Karpas-422 (cell line): ENCODE measurements around the gene ATXN7. TPM values are rescaled to one million over a fixed set of nuclear protein-coding genes. Genes with fewer than 3 reads are reported as not detected.

Experiments
- DNase-seq: peaks from one replicate; pipeline ENCODE4 v3.0.0-alpha.2; 2015
- H2AFZ ChIP-seq: fragments of 200-600 bp; sonication (generic); 2 replicates; pipeline ENCODE4 v1.6.1; 2014; ENCODE audit warnings: antibody characterized with exemption, low read length, mixed read lengths
- H3K27ac ChIP-seq: fragments of 200-600 bp; sonication (generic); 2 replicates; pipeline ENCODE4 v1.5.1; 2014; ENCODE audit warnings: mild to moderate bottlenecking, low read length, moderate library complexity
- H3K27me3 ChIP-seq: fragments of 200-600 bp; sonication (generic); 2 replicates; pipeline ENCODE4 v1.6.1; 2014; ENCODE audit warnings: low read length, mixed read lengths
- H3K36me3 ChIP-seq: fragments of 200-600 bp; sonication (generic); 2 replicates; pipeline ENCODE4 v1.6.1; 2014; ENCODE audit warnings: low read length, mixed read lengths; ENCODE audit not compliant: insufficient read depth
- H3K4me1 ChIP-seq: fragments of 200-600 bp; sonication (generic); 2 replicates; pipeline ENCODE4 v1.6.1; 2014; ENCODE audit warnings: mild to moderate bottlenecking, low read length, mixed read lengths
- H3K4me2 ChIP-seq: fragments of 200-600 bp; sonication (generic); 2 replicates; pipeline ENCODE4 v1.6.1; 2014; ENCODE audit warnings: low read length, low read depth, mild to moderate bottlenecking; ENCODE audit not compliant: poor library complexity, severe bottlenecking
- H3K4me3 ChIP-seq: fragments of 200-600 bp; sonication (generic); 2 replicates; pipeline ENCODE4 v1.5.1; 2014; ENCODE audit warnings: mild to moderate bottlenecking, antibody characterized with exemption, low read length, mixed read lengths
- H3K79me2 ChIP-seq: fragments of 200-600 bp; sonication (generic); 2 replicates; pipeline ENCODE4 v1.6.1; 2014; ENCODE audit warnings: mild to moderate bottlenecking, low read length, mixed read lengths
- H3K9ac ChIP-seq: fragments of 200-600 bp; sonication (generic); 2 replicates; pipeline ENCODE4 v1.6.0; 2014; ENCODE audit warnings: low read length
- H3K9me2 ChIP-seq: fragments of 200-600 bp; sonication (generic), shearing (Covaris generic); replicated peaks from 2 replicates; pipeline ENCODE4 v1.6.0; 2014; ENCODE audit warnings: mild to moderate bottlenecking, low read length, moderate library complexity; ENCODE audit not compliant: insufficient read depth
- H3K9me3 ChIP-seq: fragments of 300-700, 200-600 bp; sonication (generic); 2 replicates; pipeline ENCODE4 v1.6.1; 2014; ENCODE audit warnings: low read length, mixed read lengths
- H4K20me1 ChIP-seq: fragments of 200-600 bp; sonication (generic); 2 replicates; pipeline ENCODE4 v1.6.1; 2014; ENCODE audit warnings: mild to moderate bottlenecking, antibody characterized with exemption, low read length, low read depth; ENCODE audit not compliant: insufficient read depth
- total RNA-seq: library from RNA; depleted of rRNA; stranded (reverse); fragments of >200 nt; shearing (Covaris generic); gene quantifications from 2 replicates; pipeline ENCODE4 v1.2.3, GENCODE V29; 2014; ENCODE audit warnings: low replicate concordance

Gene ATXN7
- total RNA-seq, 1 experiment from 2014 or later, result 33.6 TPM

DNA sequence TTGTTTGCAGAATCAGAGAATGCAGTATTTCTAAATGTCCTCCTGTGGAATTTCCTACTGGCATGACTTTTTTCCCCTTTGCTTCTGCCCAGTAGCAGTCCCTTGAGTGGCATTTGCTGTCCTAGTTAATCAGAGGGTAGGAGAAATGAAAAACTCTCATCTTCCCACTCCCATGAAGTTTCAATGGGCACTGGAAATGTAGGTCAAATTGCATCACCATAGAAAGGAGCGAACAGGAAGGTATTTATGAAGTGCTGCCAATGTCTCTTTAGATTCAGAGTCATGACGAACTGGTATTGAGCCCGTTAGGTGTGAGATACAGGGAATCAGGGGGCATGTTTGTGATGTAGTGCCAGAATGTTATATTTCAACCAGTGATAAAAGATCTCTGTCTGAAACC, 23.2 kb downstream of the ATXN7 start:
- Histone ChIP-seq H3K36me3 (no peaks in the 10 kb centered on the region), H3K4me2 (no peak overlapping the region), H4K20me1 (0 out of 2 replicates have a peak, but pooled peaks cover 7% of the 10 kb centered on the region), H3K9me3 (no peaks in the 10 kb centered on the region), H3K4me3 (no peak overlapping the region), H3K79me2 (peaks cover 97% of the 10 kb centered on the region), H3K9ac (no peak overlapping the region), H3K27ac (no peak overlapping the region), H3K27me3 (no peaks in the 10 kb centered on the region), H3K4me1 (peaks cover 19% of the 10 kb centered on the region), H3K9me2 (no peaks in the 10 kb centered on the region), H2AFZ (no peak overlapping the region)
- DNase-seq, result no peak

DNA sequence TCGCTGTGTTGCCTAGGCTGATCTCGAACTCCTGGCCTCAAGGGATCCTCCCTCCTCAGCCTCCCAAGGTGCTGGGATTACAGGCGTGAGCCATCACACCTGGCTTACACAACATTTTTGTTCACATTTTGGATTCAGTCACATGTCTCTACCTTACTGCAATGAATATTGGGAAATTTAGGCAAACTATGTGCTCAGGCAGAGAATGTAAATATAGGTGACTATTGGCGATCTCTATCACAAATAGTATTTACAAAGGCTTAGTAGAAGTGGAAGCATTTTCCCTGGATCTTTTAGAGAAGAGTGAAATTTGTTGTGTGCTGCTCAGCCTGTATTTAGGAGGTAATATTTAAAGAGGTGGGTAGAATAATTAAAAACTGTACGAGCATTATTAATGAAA, 27.9 kb downstream of the ATXN7 start:
- Histone ChIP-seq H3K27ac (no peak overlapping the region), H3K9ac (no peak overlapping the region), H3K9me2 (no peaks in the 10 kb centered on the region), H4K20me1 (no peaks in the 10 kb centered on the region), H3K4me1 (peaks cover 27% of the 10 kb centered on the region), H3K27me3 (no peaks in the 10 kb centered on the region), H3K4me2 (no peak overlapping the region), H3K4me3 (no peak overlapping the region), H3K9me3 (no peaks in the 10 kb centered on the region), H3K36me3 (no peaks in the 10 kb centered on the region), H2AFZ (no peak overlapping the region), H3K79me2 (peaks cover 97% of the 10 kb centered on the region)
- DNase-seq, result no peak

- Histone ChIP-seq H3K27me3 (no peaks in the 10 kb centered on the region), H3K4me2 (no peak overlapping the region), H3K9me3 (no peaks in the 10 kb centered on the region), H3K4me3 (no peak overlapping the region), H3K36me3 (peaks cover 4% of the 10 kb centered on the region), H3K9me2 (no peaks in the 10 kb centered on the region), H3K79me2 (peaks cover 98% of the 10 kb centered on the region), H4K20me1 (no peaks in the 10 kb centered on the region), H3K27ac (no peak overlapping the region), H3K9ac (no peak overlapping the region), H3K4me1 (peaks cover 27% of the 10 kb centered on the region), H2AFZ (no peak overlapping the region)
- DNase-seq, result no peak
These were observed 29.2 kb downstream of the ATXN7 start for GRCh38 chr3:63892773-63893352.

DNA sequence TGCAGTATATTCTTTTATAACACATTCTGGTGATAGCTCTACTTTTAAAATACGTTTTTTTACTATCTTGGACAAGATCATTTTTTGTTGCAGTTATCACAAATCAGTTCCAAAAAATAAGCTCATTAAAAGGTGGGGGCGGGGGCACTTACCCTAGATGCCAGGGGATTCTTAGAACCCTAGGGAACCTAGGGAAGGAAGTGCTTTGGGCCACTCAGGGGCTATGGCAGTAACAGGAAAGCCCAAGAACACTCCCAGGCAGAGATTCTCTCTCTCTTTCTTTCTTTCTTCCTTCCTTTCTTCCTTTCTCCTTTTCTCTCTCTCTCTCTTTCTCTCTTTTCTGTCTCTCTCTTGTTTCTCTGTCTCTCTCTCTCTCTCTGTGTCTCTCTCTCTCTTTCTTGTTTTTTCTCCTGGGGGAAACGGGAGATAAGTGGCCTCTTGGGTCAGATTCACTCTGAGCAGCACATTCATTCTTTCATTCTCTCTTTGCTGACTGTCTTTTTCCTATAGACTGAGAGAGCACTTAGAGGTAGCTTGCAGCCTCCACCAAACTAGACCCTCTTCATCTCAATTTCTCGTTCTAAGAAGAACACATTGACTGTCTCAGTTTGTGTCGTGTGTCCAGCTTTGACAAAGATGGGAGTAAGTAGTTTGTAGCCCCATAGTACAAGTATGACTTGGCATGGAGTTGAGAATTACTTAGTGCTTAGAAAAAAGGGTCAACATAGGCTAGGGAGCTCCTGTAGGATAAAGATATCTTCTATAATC, 31.9 kb downstream of the ATXN7 start:
- H3K4me1 ChIP-seq, result peaks cover 18% of the 10 kb centered on the region
- H3K36me3 ChIP-seq, result peaks cover 25% of the 10 kb centered on the region
- peaks cover 96% of the 10 kb centered on the region for H3K79me2 ChIP-seq
- H3K4me3 ChIP-seq, result no peak overlapping the region
- H3K27me3 ChIP-seq, result no peaks in the 10 kb centered on the region
- H3K9ac ChIP-seq, result no peak overlapping the region
- H3K9me2 ChIP-seq, result no peaks in the 10 kb centered on the region
- no peak overlapping the region for H2AFZ ChIP-seq
- H3K9me3 ChIP-seq, result no peaks in the 10 kb centered on the region
- no peaks in the 10 kb centered on the region for H4K20me1 ChIP-seq
- no peak overlapping the region for H3K27ac ChIP-seq
- no peak for DNase-seq
- H3K4me2 ChIP-seq, result no peak overlapping the region

DNA sequence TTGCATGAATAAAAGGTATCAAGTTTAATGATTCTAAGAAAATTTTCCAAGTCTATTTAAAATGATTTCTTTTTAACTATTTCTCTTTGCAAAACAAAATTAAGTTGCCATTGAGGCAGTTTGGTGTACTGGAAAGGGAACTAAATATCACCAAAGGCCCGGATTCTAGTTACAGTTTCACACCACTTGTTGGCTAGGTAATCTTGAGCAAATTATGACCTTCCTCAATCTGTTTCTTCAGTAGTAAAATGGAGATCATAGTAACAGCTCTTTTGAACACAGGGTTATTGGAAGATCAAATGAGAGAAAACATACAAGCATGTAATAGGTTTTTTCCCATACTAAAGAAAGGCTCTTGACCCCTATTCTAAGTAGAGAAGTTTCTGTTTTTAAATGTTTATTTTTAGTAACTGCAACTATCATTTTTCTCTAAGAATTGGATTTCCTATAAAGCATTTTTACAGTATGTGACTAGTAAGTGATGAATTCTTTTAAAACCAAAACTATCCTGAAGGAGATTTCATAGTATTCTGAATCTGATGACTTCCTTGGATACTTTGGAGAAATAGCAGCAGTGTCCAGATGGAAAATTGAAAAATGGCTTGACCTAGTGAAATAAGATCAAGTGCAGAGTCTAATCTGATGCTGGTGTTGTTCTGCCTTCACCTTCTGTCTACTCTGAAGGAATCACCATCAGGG, 32.8 kb downstream of the ATXN7 start:
- no peaks in the 10 kb centered on the region for H3K9me2 ChIP-seq
- H3K27ac ChIP-seq, result no peak overlapping the region
- no peaks in the 10 kb centered on the region for H4K20me1 ChIP-seq
- H2AFZ ChIP-seq, result no peak overlapping the region
- H3K36me3 ChIP-seq, result peaks cover 34% of the 10 kb centered on the region
- H3K79me2 ChIP-seq, result peaks cover 97% of the 10 kb centered on the region
- no peak overlapping the region for H3K4me2 ChIP-seq
- no peak overlapping the region for H3K4me3 ChIP-seq
- DNase-seq, result no peak
- H3K4me1 ChIP-seq, result peaks cover 18% of the 10 kb centered on the region
- H3K9me3 ChIP-seq, result no peaks in the 10 kb centered on the region
- H3K9ac ChIP-seq, result no peak overlapping the region
- H3K27me3 ChIP-seq, result no peaks in the 10 kb centered on the region

DNA sequence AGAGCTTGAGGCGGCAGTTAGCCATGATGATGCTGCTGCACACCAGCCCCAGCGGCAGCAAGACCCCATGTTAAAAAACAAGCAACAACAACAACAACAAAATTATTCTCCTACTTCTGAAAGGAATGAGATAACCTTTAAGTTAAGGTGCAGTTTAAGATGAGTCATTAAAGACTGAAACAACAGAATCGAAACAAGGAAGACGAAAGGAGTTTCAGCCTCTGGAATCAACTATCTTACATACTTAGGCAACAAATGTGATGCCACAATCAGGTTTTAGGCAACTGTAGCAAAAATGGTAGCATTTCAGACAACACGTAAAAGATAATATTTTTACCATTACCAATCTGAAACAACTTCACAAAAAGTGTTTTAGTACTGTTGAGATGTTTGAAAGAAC, 36.3 kb downstream of the ATXN7 start:
- no peaks in the 10 kb centered on the region for H3K9me2 ChIP-seq
- H3K36me3 ChIP-seq, result peaks cover 40% of the 10 kb centered on the region
- no peak overlapping the region for H3K9ac ChIP-seq
- no peak overlapping the region for H3K27ac ChIP-seq
- H2AFZ ChIP-seq, result no peak overlapping the region
- DNase-seq, result no peak
- peaks cover 15% of the 10 kb centered on the region for H3K4me1 ChIP-seq
- H3K9me3 ChIP-seq, result no peaks in the 10 kb centered on the region
- H3K27me3 ChIP-seq, result no peaks in the 10 kb centered on the region
- H4K20me1 ChIP-seq, result no peaks in the 10 kb centered on the region
- no peak overlapping the region for H3K4me2 ChIP-seq
- peaks cover 90% of the 10 kb centered on the region for H3K79me2 ChIP-seq
- no peak overlapping the region for H3K4me3 ChIP-seq

GRCh38 chr3:63900459-63900858, 36.8 kb downstream of the ATXN7 start:
- H3K4me3 ChIP-seq, result no peak overlapping the region
- H3K9me3 ChIP-seq, result no peaks in the 10 kb centered on the region
- H3K27ac ChIP-seq, result no peak overlapping the region
- H3K27me3 ChIP-seq, result no peaks in the 10 kb centered on the region
- H4K20me1 ChIP-seq, result no peaks in the 10 kb centered on the region
- H3K4me2 ChIP-seq, result no peak overlapping the region
- H3K9ac ChIP-seq, result no peak overlapping the region
- H2AFZ ChIP-seq, result no peak overlapping the region
- DNase-seq, result no peak
- peaks cover 87% of the 10 kb centered on the region for H3K79me2 ChIP-seq
- H3K9me2 ChIP-seq, result no peaks in the 10 kb centered on the region
- peaks cover 40% of the 10 kb centered on the region for H3K36me3 ChIP-seq
- H3K4me1 ChIP-seq, result peaks cover 11% of the 10 kb centered on the region
